Loucy (cell line): ENCODE results near the gene PORCN.

Experiments
- H2AFZ ChIP-seq: fragments of 200-600 bp; sonication (generic); 2 replicates; pipeline ENCODE4 v1.6.0; 2016; ENCODE audit warnings: antibody characterized with exemption, mild to moderate bottlenecking, low read length, moderate library complexity
- H3F3A ChIP-seq: fragments of 200-600 bp; 2 replicates; pipeline ENCODE4 v1.6.0; 2016; ENCODE audit warnings: antibody characterized with exemption, low read depth, mild to moderate bottlenecking
- H3K27me3 ChIP-seq: fragments of 200-600 bp; sonication (generic); 2 replicates; pipeline ENCODE4 v1.6.1; 2014; ENCODE audit warnings: low read length, mild to moderate bottlenecking; ENCODE audit not compliant: insufficient read depth, poor library complexity, severe bottlenecking
- H3K36me3 ChIP-seq: fragments of 200-600 bp; sonication (generic); 2 replicates; pipeline ENCODE4 v1.6.1; 2016; ENCODE audit warnings: low read length; ENCODE audit not compliant: insufficient read depth
- H3K4me1 ChIP-seq: fragments of 200-600 bp; sonication (generic); 2 replicates; pipeline ENCODE4 v1.5.1; 2014; ENCODE audit warnings: low read length, mild to moderate bottlenecking; ENCODE audit not compliant: insufficient read depth, poor library complexity, severe bottlenecking
- H3K4me2 ChIP-seq: fragments of 200-600 bp; sonication (generic); 2 replicates; pipeline ENCODE4 v1.6.0; 2014; ENCODE audit warnings: antibody characterized with exemption, low read length, low read depth, mild to moderate bottlenecking; ENCODE audit not compliant: poor library complexity, severe bottlenecking
- H3K4me3 ChIP-seq: fragments of 200-600 bp; sonication (generic); 2 replicates; pipeline ENCODE4 v1.5.1; 2014; ENCODE audit warnings: low read length, mild to moderate bottlenecking, mixed read lengths; ENCODE audit not compliant: poor library complexity, severe bottlenecking
- H3K79me2 ChIP-seq: fragments of 200-600 bp; sonication (generic); 2 replicates; pipeline ENCODE4 v1.6.1; 2014; ENCODE audit warnings: low read length; ENCODE audit not compliant: insufficient read depth
- H3K9ac ChIP-seq: fragments of 200-600 bp; sonication (generic); 2 replicates; pipeline ENCODE4 v1.6.0; 2014; ENCODE audit warnings: mild to moderate bottlenecking, low read depth, low read length, moderate library complexity; ENCODE audit not compliant: poor library complexity, severe bottlenecking
- H3K9me2 ChIP-seq: fragments of 200-600 bp; sonication (generic); replicated peaks from 2 replicates; pipeline ENCODE4 v1.6.1; 2016; ENCODE audit warnings: low read depth, low read length, mixed read lengths
- H3K9me3 ChIP-seq: fragments of 200-600 bp; sonication (generic); 2 replicates; pipeline ENCODE4 v1.6.1; 2014; ENCODE audit warnings: mild to moderate bottlenecking, antibody characterized with exemption, low read length, low read depth; ENCODE audit not compliant: insufficient read depth
- H4K20me1 ChIP-seq: fragments of 200-600 bp; sonication (generic); 2 replicates; pipeline ENCODE4 v1.6.0; 2014; ENCODE audit warnings: antibody characterized with exemption, low read length, mild to moderate bottlenecking; ENCODE audit not compliant: insufficient read depth, poor library complexity, severe bottlenecking
- EZH2phosphoT487 ChIP-seq: fragments of 200-600 bp; IDR thresholded peaks from 2 replicates; pipeline ENCODE4 v1.6.1; 2018; ENCODE audit warnings: antibody characterized with exemption, mild to moderate bottlenecking, moderate library complexity, borderline replicate concordance
- TF ChIP-seq, protein P1 (sequence below): fragments of 200-600 bp; sonication (generic); conservative IDR thresholded peaks from 2 replicates; pipeline ENCODE4 v1.5.1; 2014; ENCODE audit warnings: mild to moderate bottlenecking, antibody characterized with exemption, low read length

Gene PORCN

DNA sequence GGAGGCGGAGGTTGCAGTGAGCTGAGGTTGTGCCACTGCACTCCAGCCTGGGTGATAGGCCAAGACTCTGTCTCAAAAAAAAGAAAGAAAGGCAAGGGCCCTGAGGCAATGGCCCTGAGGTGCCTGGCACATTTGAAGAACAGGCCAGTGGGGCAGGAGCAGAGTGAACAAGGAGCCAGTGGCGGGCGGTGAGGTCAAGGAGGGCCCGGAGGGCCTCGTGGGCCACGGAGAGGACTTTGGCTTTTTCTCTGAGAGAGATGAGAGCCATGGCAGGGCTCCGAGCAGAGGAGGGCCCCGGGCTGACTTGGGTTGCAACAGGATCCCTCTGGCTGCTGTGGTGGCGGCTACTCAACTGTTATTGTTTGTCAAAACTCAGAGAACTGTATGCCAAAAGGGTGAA, 19.5 kb upstream of the PORCN start:
- TF ChIP-seq, protein P1, sequence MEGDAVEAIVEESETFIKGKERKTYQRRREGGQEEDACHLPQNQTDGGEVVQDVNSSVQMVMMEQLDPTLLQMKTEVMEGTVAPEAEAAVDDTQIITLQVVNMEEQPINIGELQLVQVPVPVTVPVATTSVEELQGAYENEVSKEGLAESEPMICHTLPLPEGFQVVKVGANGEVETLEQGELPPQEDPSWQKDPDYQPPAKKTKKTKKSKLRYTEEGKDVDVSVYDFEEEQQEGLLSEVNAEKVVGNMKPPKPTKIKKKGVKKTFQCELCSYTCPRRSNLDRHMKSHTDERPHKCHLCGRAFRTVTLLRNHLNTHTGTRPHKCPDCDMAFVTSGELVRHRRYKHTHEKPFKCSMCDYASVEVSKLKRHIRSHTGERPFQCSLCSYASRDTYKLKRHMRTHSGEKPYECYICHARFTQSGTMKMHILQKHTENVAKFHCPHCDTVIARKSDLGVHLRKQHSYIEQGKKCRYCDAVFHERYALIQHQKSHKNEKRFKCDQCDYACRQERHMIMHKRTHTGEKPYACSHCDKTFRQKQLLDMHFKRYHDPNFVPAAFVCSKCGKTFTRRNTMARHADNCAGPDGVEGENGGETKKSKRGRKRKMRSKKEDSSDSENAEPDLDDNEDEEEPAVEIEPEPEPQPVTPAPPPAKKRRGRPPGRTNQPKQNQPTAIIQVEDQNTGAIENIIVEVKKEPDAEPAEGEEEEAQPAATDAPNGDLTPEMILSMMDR = no peak
- no peak for TF ChIP-seq EZH2phosphoT487
- Histone ChIP-seq H3F3A (no peaks in the 10 kb centered on the region), H3K27me3 (no peaks in the 10 kb centered on the region), H3K4me2 (no peak overlapping the region), H3K4me3 (no peak overlapping the region), H3K79me2 (no peaks in the 10 kb centered on the region), H3K9ac (no peak overlapping the region), H3K9me2 (no peaks in the 10 kb centered on the region), H3K9me3 (no peaks in the 10 kb centered on the region), H4K20me1 (no peaks in the 10 kb centered on the region), H3K36me3 (no peaks in the 10 kb centered on the region; the same call in 1 of the 2 replicates), H2AFZ (no peak overlapping the region), H3K4me1 (no peaks in the 10 kb centered on the region)

DNA sequence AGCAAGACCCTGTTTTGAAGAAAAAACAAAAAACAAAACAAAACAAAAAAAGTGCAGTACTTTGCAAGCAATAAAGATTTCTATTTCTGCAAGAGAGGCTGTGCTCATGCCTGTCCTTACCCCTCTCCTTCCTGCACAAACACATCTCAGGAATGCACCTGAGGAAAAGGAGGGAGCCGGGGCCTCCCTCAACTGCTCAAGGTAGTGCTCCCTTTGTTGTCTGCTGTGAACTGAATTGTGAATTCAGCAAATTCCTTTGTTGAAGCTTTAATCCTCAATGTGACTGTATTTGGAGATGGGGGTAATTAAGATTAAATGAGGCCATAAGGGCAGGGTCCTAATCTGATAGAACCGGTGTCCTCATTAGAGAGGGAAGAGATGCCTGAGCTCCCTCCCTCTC, 18.9 kb upstream of the PORCN start:
- Histone ChIP-seq H3K4me2 (no peak overlapping the region), H4K20me1 (no peaks in the 10 kb centered on the region), H3K9me2 (no peaks in the 10 kb centered on the region), H3K36me3 (no peaks in the 10 kb centered on the region; the same call in 1 of the 2 replicates), H3K9me3 (no peaks in the 10 kb centered on the region), H2AFZ (no peak overlapping the region), H3K4me1 (no peaks in the 10 kb centered on the region), H3K4me3 (no peak overlapping the region), H3K9ac (no peak overlapping the region), H3K27me3 (no peaks in the 10 kb centered on the region), H3F3A (no peaks in the 10 kb centered on the region), H3K79me2 (no peaks in the 10 kb centered on the region)
- TF ChIP-seq, protein P1 = no peak
- no peak for TF ChIP-seq EZH2phosphoT487

DNA sequence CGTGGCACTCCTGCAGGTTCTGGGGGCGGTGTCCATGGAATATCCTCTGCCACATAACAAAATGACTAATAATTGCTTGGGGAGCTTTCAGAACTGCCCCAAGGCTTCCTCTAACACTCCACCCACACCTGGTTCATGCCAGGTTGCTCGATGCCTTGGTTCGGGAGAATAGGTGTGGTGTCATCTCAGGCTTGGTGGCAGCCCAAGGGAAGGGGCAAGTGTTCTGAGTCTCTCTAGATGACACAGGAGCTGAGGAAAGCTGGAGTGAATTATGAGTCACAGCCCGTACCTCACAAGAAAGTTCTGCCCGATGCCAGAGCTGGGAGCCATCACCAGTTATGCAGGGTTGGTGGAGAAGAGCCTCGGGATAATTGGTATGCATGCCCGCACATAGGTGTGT, 18.1 kb upstream of the PORCN start:
- no peak overlapping the region for H3K4me2 ChIP-seq
- no peaks in the 10 kb centered on the region for H4K20me1 ChIP-seq
- H2AFZ ChIP-seq = no peak overlapping the region
- H3F3A ChIP-seq = no peaks in the 10 kb centered on the region
- H3K9me2 ChIP-seq = no peaks in the 10 kb centered on the region
- no peaks in the 10 kb centered on the region for H3K9me3 ChIP-seq
- H3K36me3 ChIP-seq = no peaks in the 10 kb centered on the region; the same call in 1 of the 2 replicates
- TF ChIP-seq, protein P1 = no peak
- TF ChIP-seq EZH2phosphoT487 = no peak
- H3K9ac ChIP-seq = no peak overlapping the region
- H3K4me1 ChIP-seq = no peaks in the 10 kb centered on the region
- no peak overlapping the region for H3K4me3 ChIP-seq
- no peaks in the 10 kb centered on the region for H3K27me3 ChIP-seq
- no peaks in the 10 kb centered on the region for H3K79me2 ChIP-seq
